Loucy (cell line): ENCODE results near the gene DPYSL4.

ENCODE experiments used
- H2AFZ ChIP-seq: fragments of 200-600 bp; sonication (generic); 2 replicates; pipeline ENCODE4 v1.6.0; 2016; ENCODE audit warnings: antibody characterized with exemption, mild to moderate bottlenecking, low read length, moderate library complexity
- H3F3A ChIP-seq: fragments of 200-600 bp; 2 replicates; pipeline ENCODE4 v1.6.0; 2016; ENCODE audit warnings: antibody characterized with exemption, low read depth, mild to moderate bottlenecking
- H3K27me3 ChIP-seq: fragments of 200-600 bp; sonication (generic); 2 replicates; pipeline ENCODE4 v1.6.1; 2014; ENCODE audit warnings: low read length, mild to moderate bottlenecking; ENCODE audit not compliant: insufficient read depth, poor library complexity, severe bottlenecking
- H3K36me3 ChIP-seq: fragments of 200-600 bp; sonication (generic); 2 replicates; pipeline ENCODE4 v1.6.1; 2016; ENCODE audit warnings: low read length; ENCODE audit not compliant: insufficient read depth
- H3K4me1 ChIP-seq: fragments of 200-600 bp; sonication (generic); 2 replicates; pipeline ENCODE4 v1.5.1; 2014; ENCODE audit warnings: low read length, mild to moderate bottlenecking; ENCODE audit not compliant: insufficient read depth, poor library complexity, severe bottlenecking
- H3K4me2 ChIP-seq: fragments of 200-600 bp; sonication (generic); 2 replicates; pipeline ENCODE4 v1.6.0; 2014; ENCODE audit warnings: antibody characterized with exemption, low read length, low read depth, mild to moderate bottlenecking; ENCODE audit not compliant: poor library complexity, severe bottlenecking
- H3K4me3 ChIP-seq: fragments of 200-600 bp; sonication (generic); 2 replicates; pipeline ENCODE4 v1.5.1; 2014; ENCODE audit warnings: low read length, mild to moderate bottlenecking, mixed read lengths; ENCODE audit not compliant: poor library complexity, severe bottlenecking
- H3K79me2 ChIP-seq: fragments of 200-600 bp; sonication (generic); 2 replicates; pipeline ENCODE4 v1.6.1; 2014; ENCODE audit warnings: low read length; ENCODE audit not compliant: insufficient read depth
- H3K9ac ChIP-seq: fragments of 200-600 bp; sonication (generic); 2 replicates; pipeline ENCODE4 v1.6.0; 2014; ENCODE audit warnings: mild to moderate bottlenecking, low read depth, low read length, moderate library complexity; ENCODE audit not compliant: poor library complexity, severe bottlenecking
- H3K9me2 ChIP-seq: fragments of 200-600 bp; sonication (generic); replicated peaks from 2 replicates; pipeline ENCODE4 v1.6.1; 2016; ENCODE audit warnings: low read depth, low read length, mixed read lengths
- H3K9me3 ChIP-seq: fragments of 200-600 bp; sonication (generic); 2 replicates; pipeline ENCODE4 v1.6.1; 2014; ENCODE audit warnings: mild to moderate bottlenecking, antibody characterized with exemption, low read length, low read depth; ENCODE audit not compliant: insufficient read depth
- H4K20me1 ChIP-seq: fragments of 200-600 bp; sonication (generic); 2 replicates; pipeline ENCODE4 v1.6.0; 2014; ENCODE audit warnings: antibody characterized with exemption, low read length, mild to moderate bottlenecking; ENCODE audit not compliant: insufficient read depth, poor library complexity, severe bottlenecking
- CTCF ChIP-seq: fragments of 200-600 bp; sonication (generic); conservative IDR thresholded peaks from 2 replicates; pipeline ENCODE4 v1.5.1; 2014; ENCODE audit warnings: mild to moderate bottlenecking, antibody characterized with exemption, low read length
- EZH2phosphoT487 ChIP-seq: fragments of 200-600 bp; IDR thresholded peaks from 2 replicates; pipeline ENCODE4 v1.6.1; 2018; ENCODE audit warnings: antibody characterized with exemption, mild to moderate bottlenecking, moderate library complexity, borderline replicate concordance

DPYSL4 gene

DNA sequence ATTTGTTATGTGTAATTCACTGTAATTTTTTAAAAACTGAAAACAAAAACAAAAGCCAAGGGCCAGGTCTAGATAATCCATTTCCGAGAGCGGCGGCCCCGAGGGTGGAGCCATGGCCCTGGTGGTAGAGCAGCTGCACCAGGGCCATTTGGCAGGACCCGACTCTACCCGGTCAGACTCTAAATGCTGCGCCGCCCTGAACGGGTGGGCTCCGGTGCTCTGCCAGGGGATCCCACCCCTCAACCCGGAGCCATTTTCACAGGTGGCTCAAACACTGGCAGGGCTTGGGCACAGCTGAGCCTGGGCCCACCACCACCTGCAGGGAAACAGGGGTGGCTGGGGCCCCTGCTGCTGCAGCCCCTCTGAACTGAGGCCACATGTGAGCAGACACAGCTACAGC, 56.9 kb downstream of the DPYSL4 start:
- no peaks in the 10 kb centered on the region for H3K79me2 ChIP-seq
- no peak overlapping the region for H3K9ac ChIP-seq
- no peaks in the 10 kb centered on the region for H3F3A ChIP-seq
- H3K4me1 ChIP-seq, result no peaks in the 10 kb centered on the region
- no peak overlapping the region for H3K4me3 ChIP-seq
- no peak overlapping the region for H3K4me2 ChIP-seq
- H2AFZ ChIP-seq, result no peak overlapping the region
- H3K27me3 ChIP-seq, result no peaks in the 10 kb centered on the region
- no peaks in the 10 kb centered on the region for H4K20me1 ChIP-seq
- TF ChIP-seq EZH2phosphoT487 (no peak), CTCF (no peak)
- no peaks in the 10 kb centered on the region for H3K9me3 ChIP-seq
- no peaks in the 10 kb centered on the region for H3K36me3 ChIP-seq
- no peaks in the 10 kb centered on the region for H3K9me2 ChIP-seq

GRCh38 chr10:132245056-132245455, 58.3 kb downstream of the DPYSL4 start:
- no peaks in the 10 kb centered on the region for H3K9me3 ChIP-seq
- no peaks in the 10 kb centered on the region for H3F3A ChIP-seq
- no peaks in the 10 kb centered on the region for H3K9me2 ChIP-seq
- H3K27me3 ChIP-seq, result no peaks in the 10 kb centered on the region
- H2AFZ ChIP-seq, result no peak overlapping the region
- no peak overlapping the region for H3K9ac ChIP-seq
- no peaks in the 10 kb centered on the region for H4K20me1 ChIP-seq
- H3K79me2 ChIP-seq, result no peaks in the 10 kb centered on the region
- H3K36me3 ChIP-seq, result no peaks in the 10 kb centered on the region
- H3K4me3 ChIP-seq, result no peak overlapping the region
- H3K4me2 ChIP-seq, result no peak overlapping the region
- TF ChIP-seq CTCF (no peak), EZH2phosphoT487 (no peak)
- H3K4me1 ChIP-seq, result no peaks in the 10 kb centered on the region

DNA sequence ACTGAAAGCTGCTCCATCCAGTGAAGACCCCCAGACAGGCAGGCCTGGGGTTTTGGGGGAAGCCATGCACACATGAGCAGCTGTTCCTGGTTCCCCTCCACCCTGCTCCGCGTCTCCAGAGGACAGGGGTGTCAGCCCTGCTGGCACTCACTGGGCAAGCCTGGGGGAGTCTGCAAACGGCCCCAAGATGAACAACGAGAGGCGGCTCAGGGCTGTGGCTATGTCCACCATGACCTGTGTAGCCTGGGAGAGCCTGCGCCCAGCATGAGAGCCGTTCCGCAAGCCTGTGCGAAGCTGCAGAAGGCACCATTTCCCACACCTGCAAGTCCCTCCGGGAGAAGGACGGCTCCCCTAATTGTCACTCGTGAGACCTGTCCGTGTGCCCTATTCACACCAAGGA, 59.5 kb downstream of the DPYSL4 start:
- TF ChIP-seq CTCF, result no peak
- no peak for TF ChIP-seq EZH2phosphoT487
- H3K4me1 ChIP-seq, result no peaks in the 10 kb centered on the region
- no peaks in the 10 kb centered on the region for H3K9me3 ChIP-seq
- H4K20me1 ChIP-seq, result no peaks in the 10 kb centered on the region
- H3K36me3 ChIP-seq, result no peaks in the 10 kb centered on the region
- no peaks in the 10 kb centered on the region for H3F3A ChIP-seq
- H3K79me2 ChIP-seq, result no peaks in the 10 kb centered on the region
- no peak overlapping the region for H3K9ac ChIP-seq
- H3K4me3 ChIP-seq, result no peak overlapping the region
- no peaks in the 10 kb centered on the region for H3K9me2 ChIP-seq
- H3K4me2 ChIP-seq, result no peak overlapping the region
- no peak overlapping the region for H2AFZ ChIP-seq
- no peaks in the 10 kb centered on the region for H3K27me3 ChIP-seq
